K562 (cell line): ENCODE measurements around the gene MIER2. TPM values are rescaled to one million over a fixed set of nuclear protein-coding genes. Genes with fewer than 3 reads are reported as not detected.

Experiments used
- polyA plus RNA-seq, 8 experiments: library from polyadenylated mRNA; depleted of rRNA in 4 of 8; stranded (reverse) in 5 of 8; unstranded in 3 of 8; fragments of >200 nt; fragmentation: Nextera tagmentation in 2 of 8; fragmentation: Illumina TruSeq in 1 of 8; extraction: Ambion mirVana in 2 of 8; extraction: Trizol in 1 of 8; gene quantifications; 2 replicates each; pipeline versions ENCODE4 v1.2.1 to v1.2.3, GENCODE V29; 2011 to 2014; ENCODE audit warnings: inconsistent platforms in 1 of 8, missing spikeins in 1 of 8
- total RNA-seq, 7 experiments: library from RNA; depleted of rRNA in 6 of 7; stranded (reverse); fragments of >200 nt in 6 of 7; fragmentation: Illumina TruSeq in 2 of 7; extraction: Trizol in 2 of 7; gene quantifications; 2 replicates each; pipeline versions ENCODE4 v1.2.1 to v1.2.3, GENCODE V29; 2011 to 2021; ENCODE audit warnings: low replicate concordance in 1 of 7

MIER2 gene
- total and polyA plus RNA-seq, 9 of the 15 experiments (the other 6 are each of a cell fraction or from before 2014, with no cell fraction given), result 0.46 to 34.7 (median 15.6) TPM

Other genes with a start within 250 kb of the MIER2 start
Only the 7 nearest of the 10 such genes appear.
- 3.1 and 4.0 TPM in 2 replicates for gene PLPP2, start 53.4 kb downstream of the MIER2 start, total RNA-seq (2014; rRNA removed)
- gene PLPP2, start 53.4 kb downstream of the MIER2 start, total RNA-seq (2014; rRNA removed; fragmentation: Illumina TruSeq; extraction: Trizol), result 0.67 and 2.0 TPM in 2 replicates
- gene PLPP2, start 53.4 kb downstream of the MIER2 start, total RNA-seq (2015; rRNA removed; fragmentation: Illumina TruSeq; extraction: Trizol), result 0.51 and 0.64 TPM in 2 replicates
- 3.9 and 4.4 TPM in 2 replicates for gene PLPP2, start 53.4 kb downstream of the MIER2 start, total RNA-seq (2021)
- 1.1 and 2.5 TPM in 2 replicates for gene PLPP2, start 53.4 kb downstream of the MIER2 start, polyA plus RNA-seq (2011; rRNA removed)
- 3.1 and 3.4 TPM in 2 replicates for gene PLPP2, start 53.4 kb downstream of the MIER2 start, polyA plus RNA-seq (2014; fragmentation: Illumina TruSeq; extraction: Trizol)
- gene PLPP2, start 53.4 kb downstream of the MIER2 start, polyA plus RNA-seq (2014; fragmentation: Nextera tagmentation; extraction: Ambion mirVana), result under 1 TPM in 1 of 2 experiments, not detected in 1; 0.56 TPM
- gene PLPP2, start 53.4 kb downstream of the MIER2 start, polyA plus RNA-seq (2014; rRNA removed), result 2.0 and 2.2 TPM in 2 replicates
- not detected in 2 replicates for gene C2CD4C, start 64.4 kb upstream of the MIER2 start, total RNA-seq (2014; rRNA removed)
- not detected in 2 replicates for gene C2CD4C, start 64.4 kb upstream of the MIER2 start, total RNA-seq (2014; rRNA removed; fragmentation: Illumina TruSeq; extraction: Trizol)
- not detected in 2 replicates for gene C2CD4C, start 64.4 kb upstream of the MIER2 start, total RNA-seq (2015; rRNA removed; fragmentation: Illumina TruSeq; extraction: Trizol)
- gene C2CD4C, start 64.4 kb upstream of the MIER2 start, total RNA-seq (2021), result not detected in 2 replicates
- 0.01 and 0.07 TPM in 2 replicates for gene C2CD4C, start 64.4 kb upstream of the MIER2 start, polyA plus RNA-seq (2011; rRNA removed)
- not detected in 2 replicates for gene C2CD4C, start 64.4 kb upstream of the MIER2 start, polyA plus RNA-seq (2014; fragmentation: Illumina TruSeq; extraction: Trizol)
- not detected for gene C2CD4C, start 64.4 kb upstream of the MIER2 start, polyA plus RNA-seq (2014; fragmentation: Nextera tagmentation; extraction: Ambion mirVana)
- gene C2CD4C, start 64.4 kb upstream of the MIER2 start, polyA plus RNA-seq (2014; rRNA removed), result 0.07 and 0.16 TPM in 2 replicates
- gene SHC2, start 116.2 kb upstream of the MIER2 start, total RNA-seq (2014; rRNA removed), result 0.14 TPM in 1 of 2 replicates, not detected in the other
- gene SHC2, start 116.2 kb upstream of the MIER2 start, total RNA-seq (2014; rRNA removed; fragmentation: Illumina TruSeq; extraction: Trizol), result not detected in 2 replicates
- gene SHC2, start 116.2 kb upstream of the MIER2 start, total RNA-seq (2015; rRNA removed; fragmentation: Illumina TruSeq; extraction: Trizol), result not detected in 2 replicates
- gene SHC2, start 116.2 kb upstream of the MIER2 start, total RNA-seq (2021), result 0.16 and 0.20 TPM in 2 replicates
- 0.36 and 1.3 TPM in 2 replicates for gene SHC2, start 116.2 kb upstream of the MIER2 start, polyA plus RNA-seq (2011; rRNA removed)
- gene SHC2, start 116.2 kb upstream of the MIER2 start, polyA plus RNA-seq (2014; fragmentation: Illumina TruSeq; extraction: Trizol), result not detected in 2 replicates
- gene SHC2, start 116.2 kb upstream of the MIER2 start, polyA plus RNA-seq (2014; fragmentation: Nextera tagmentation; extraction: Ambion mirVana), result not detected
- gene SHC2, start 116.2 kb upstream of the MIER2 start, polyA plus RNA-seq (2014; rRNA removed), result 0.15 TPM in 1 of 2 replicates, not detected in the other
- gene MADCAM1, start 151.7 kb upstream of the MIER2 start, total RNA-seq (2014; rRNA removed), result 0.09 and 0.20 TPM in 2 replicates
- gene MADCAM1, start 151.7 kb upstream of the MIER2 start, total RNA-seq (2014; rRNA removed; fragmentation: Illumina TruSeq; extraction: Trizol), result not detected in 2 replicates
- gene MADCAM1, start 151.7 kb upstream of the MIER2 start, total RNA-seq (2015; rRNA removed; fragmentation: Illumina TruSeq; extraction: Trizol), result not detected in 2 replicates
- 0.09 TPM in 1 of 2 replicates, not detected in the other for gene MADCAM1, start 151.7 kb upstream of the MIER2 start, total RNA-seq (2021)
- gene MADCAM1, start 151.7 kb upstream of the MIER2 start, polyA plus RNA-seq (2011; rRNA removed), result 0.05 TPM in 1 of 2 replicates, not detected in the other
- not detected in 2 replicates for gene MADCAM1, start 151.7 kb upstream of the MIER2 start, polyA plus RNA-seq (2014; fragmentation: Illumina TruSeq; extraction: Trizol)
- gene MADCAM1, start 151.7 kb upstream of the MIER2 start, polyA plus RNA-seq (2014; fragmentation: Nextera tagmentation; extraction: Ambion mirVana), result not detected
- gene MADCAM1, start 151.7 kb upstream of the MIER2 start, polyA plus RNA-seq (2014; rRNA removed), result 0.12 and 0.36 TPM in 2 replicates
- gene TPGS1, start 162.7 kb upstream of the MIER2 start, total RNA-seq (2014; rRNA removed), result 22.6 and 31.6 TPM in 2 replicates
- 0.32 and 0.47 TPM in 2 replicates for gene TPGS1, start 162.7 kb upstream of the MIER2 start, total RNA-seq (2014; rRNA removed; fragmentation: Illumina TruSeq; extraction: Trizol)
- gene TPGS1, start 162.7 kb upstream of the MIER2 start, total RNA-seq (2015; rRNA removed; fragmentation: Illumina TruSeq; extraction: Trizol), result 1.2 and 2.3 TPM in 2 replicates
- gene TPGS1, start 162.7 kb upstream of the MIER2 start, total RNA-seq (2021), result 13.0 and 15.5 TPM in 2 replicates
- gene TPGS1, start 162.7 kb upstream of the MIER2 start, polyA plus RNA-seq (2011; rRNA removed), result 0.93 and 1.2 TPM in 2 replicates
- 0.30 and 0.33 TPM in 2 replicates for gene TPGS1, start 162.7 kb upstream of the MIER2 start, polyA plus RNA-seq (2014; fragmentation: Illumina TruSeq; extraction: Trizol)
- gene TPGS1, start 162.7 kb upstream of the MIER2 start, polyA plus RNA-seq (2014; fragmentation: Nextera tagmentation; extraction: Ambion mirVana), result not detected
- 12.2 and 15.0 TPM in 2 replicates for gene TPGS1, start 162.7 kb upstream of the MIER2 start, polyA plus RNA-seq (2014; rRNA removed)
- 203 and 207 TPM in 2 replicates for gene CDC34, start 187.0 kb upstream of the MIER2 start, total RNA-seq (2014; rRNA removed)
- 33.0 and 36.2 TPM in 2 replicates for gene CDC34, start 187.0 kb upstream of the MIER2 start, total RNA-seq (2014; rRNA removed; fragmentation: Illumina TruSeq; extraction: Trizol)
- 65.5 and 75.7 TPM in 2 replicates for gene CDC34, start 187.0 kb upstream of the MIER2 start, total RNA-seq (2015; rRNA removed; fragmentation: Illumina TruSeq; extraction: Trizol)
- 125 and 130 TPM in 2 replicates for gene CDC34, start 187.0 kb upstream of the MIER2 start, total RNA-seq (2021)
- gene CDC34, start 187.0 kb upstream of the MIER2 start, polyA plus RNA-seq (2011; rRNA removed), result 82.7 and 103 TPM in 2 replicates
- gene CDC34, start 187.0 kb upstream of the MIER2 start, polyA plus RNA-seq (2014; fragmentation: Illumina TruSeq; extraction: Trizol), result 55.7 and 88.4 TPM in 2 replicates
- gene CDC34, start 187.0 kb upstream of the MIER2 start, polyA plus RNA-seq (2014; fragmentation: Nextera tagmentation; extraction: Ambion mirVana), result 1 to 10 TPM in 1 of 2 experiments, under 1 TPM in 1; 0.80 to 1.0 TPM
- gene CDC34, start 187.0 kb upstream of the MIER2 start, polyA plus RNA-seq (2014; rRNA removed), result 125 and 142 TPM in 2 replicates
- 2.3 and 2.6 TPM in 2 replicates for gene GZMM, start 199.3 kb upstream of the MIER2 start, total RNA-seq (2014; rRNA removed)
- gene GZMM, start 199.3 kb upstream of the MIER2 start, total RNA-seq (2014; rRNA removed; fragmentation: Illumina TruSeq; extraction: Trizol), result not detected in 2 replicates
- gene GZMM, start 199.3 kb upstream of the MIER2 start, total RNA-seq (2015; rRNA removed; fragmentation: Illumina TruSeq; extraction: Trizol), result 0.62 and 1.1 TPM in 2 replicates
- gene GZMM, start 199.3 kb upstream of the MIER2 start, total RNA-seq (2021), result 0.72 and 1.8 TPM in 2 replicates
- gene GZMM, start 199.3 kb upstream of the MIER2 start, polyA plus RNA-seq (2011; rRNA removed), result 0.70 and 0.97 TPM in 2 replicates
- gene GZMM, start 199.3 kb upstream of the MIER2 start, polyA plus RNA-seq (2014; fragmentation: Illumina TruSeq; extraction: Trizol), result 0.61 TPM in 1 of 2 replicates, not detected in the other
- under 1 TPM; 0.08 to 0.27 TPM for gene GZMM, start 199.3 kb upstream of the MIER2 start, polyA plus RNA-seq (2014; fragmentation: Nextera tagmentation; extraction: Ambion mirVana)
- gene GZMM, start 199.3 kb upstream of the MIER2 start, polyA plus RNA-seq (2014; rRNA removed), result 1.8 and 2.2 TPM in 2 replicates